GM19193 (cell line): Measurements from ENCODE around the gene RPGRIP1L.

ENCODE experiments used
- POLR2A ChIP-seq: IDR thresholded peaks from 4 replicates; pipeline ENCODE4 v1.6.1; 2011; ENCODE audit not compliant: insufficient read depth, insufficient read length; ENCODE audit errors: extremely low read depth

Gene RPGRIP1L

DNA sequence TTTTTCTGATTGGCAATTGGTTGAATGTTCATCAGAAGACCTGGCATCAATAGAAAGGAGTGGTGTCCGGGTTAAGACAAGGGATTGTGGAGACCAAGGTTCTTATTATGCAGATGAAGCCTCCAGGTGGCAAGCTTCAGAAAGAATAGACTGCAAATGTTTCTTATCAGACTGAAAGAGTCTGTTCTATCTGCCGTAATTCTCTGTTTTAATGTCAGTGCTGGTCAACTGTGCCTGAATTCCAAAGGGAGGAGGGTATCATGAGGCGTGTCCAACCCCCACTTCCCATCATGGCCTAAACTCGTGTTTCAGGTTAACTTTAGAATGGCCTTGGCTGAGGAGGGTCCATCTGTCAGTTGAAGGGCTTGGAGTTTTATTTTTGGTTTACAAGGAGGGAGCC, 140.2 kb downstream of the RPGRIP1L start:
- TF ChIP-seq POLR2A = no peak

- TF ChIP-seq POLR2A = no peak
Observed at GRCh38 chr16:53561101-53561888, 142.4 kb downstream of the RPGRIP1L start.

DNA sequence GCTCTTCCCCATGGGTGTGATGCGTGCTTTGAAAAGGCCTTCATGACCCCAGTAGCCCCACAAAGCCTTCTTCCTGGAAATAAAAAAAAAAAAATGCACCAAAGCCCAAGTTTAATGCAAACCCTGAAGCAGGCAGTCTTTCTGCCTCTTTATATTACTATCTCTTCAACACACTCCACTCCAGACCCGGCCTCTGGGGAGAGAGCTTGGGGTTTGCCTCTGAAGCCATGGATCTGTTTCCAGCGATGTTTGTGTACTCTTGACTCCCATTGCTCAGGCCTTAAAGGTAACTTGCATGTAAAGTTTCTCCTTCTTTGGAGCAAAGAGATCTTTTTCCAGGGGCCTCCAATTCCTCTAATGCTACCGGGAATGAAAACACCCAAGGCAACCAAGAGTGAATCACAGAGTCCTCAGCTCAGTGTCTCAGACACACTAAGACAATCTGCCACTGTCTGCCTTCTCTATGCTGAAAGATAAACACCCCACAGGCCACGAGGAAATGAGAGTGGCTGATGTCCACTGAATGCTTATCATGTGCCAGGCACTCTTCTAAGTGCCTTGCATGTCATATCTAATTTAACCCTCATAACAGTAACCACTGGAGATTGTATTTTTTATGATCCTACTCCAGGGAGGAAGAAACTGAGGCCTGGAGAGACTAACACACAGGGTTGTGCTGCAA, 144.2 kb downstream of the RPGRIP1L start:
- no peak for TF ChIP-seq POLR2A

- no peak for TF ChIP-seq POLR2A
Observed at GRCh38 chr16:53558710-53559109, 144.9 kb downstream of the RPGRIP1L start.

- no peak for TF ChIP-seq POLR2A
Observed at GRCh38 chr16:53556521-53556920, 147.1 kb downstream of the RPGRIP1L start.

- no peak for TF ChIP-seq POLR2A
Observed at GRCh38 chr16:53549970-53550690, 153.5 kb downstream of the RPGRIP1L start.
